ENCODE data around the gene MOCS3.
A peak's percentile ranks its signal among the peaks of the same experiment; 100 is the strongest.

DNA sequence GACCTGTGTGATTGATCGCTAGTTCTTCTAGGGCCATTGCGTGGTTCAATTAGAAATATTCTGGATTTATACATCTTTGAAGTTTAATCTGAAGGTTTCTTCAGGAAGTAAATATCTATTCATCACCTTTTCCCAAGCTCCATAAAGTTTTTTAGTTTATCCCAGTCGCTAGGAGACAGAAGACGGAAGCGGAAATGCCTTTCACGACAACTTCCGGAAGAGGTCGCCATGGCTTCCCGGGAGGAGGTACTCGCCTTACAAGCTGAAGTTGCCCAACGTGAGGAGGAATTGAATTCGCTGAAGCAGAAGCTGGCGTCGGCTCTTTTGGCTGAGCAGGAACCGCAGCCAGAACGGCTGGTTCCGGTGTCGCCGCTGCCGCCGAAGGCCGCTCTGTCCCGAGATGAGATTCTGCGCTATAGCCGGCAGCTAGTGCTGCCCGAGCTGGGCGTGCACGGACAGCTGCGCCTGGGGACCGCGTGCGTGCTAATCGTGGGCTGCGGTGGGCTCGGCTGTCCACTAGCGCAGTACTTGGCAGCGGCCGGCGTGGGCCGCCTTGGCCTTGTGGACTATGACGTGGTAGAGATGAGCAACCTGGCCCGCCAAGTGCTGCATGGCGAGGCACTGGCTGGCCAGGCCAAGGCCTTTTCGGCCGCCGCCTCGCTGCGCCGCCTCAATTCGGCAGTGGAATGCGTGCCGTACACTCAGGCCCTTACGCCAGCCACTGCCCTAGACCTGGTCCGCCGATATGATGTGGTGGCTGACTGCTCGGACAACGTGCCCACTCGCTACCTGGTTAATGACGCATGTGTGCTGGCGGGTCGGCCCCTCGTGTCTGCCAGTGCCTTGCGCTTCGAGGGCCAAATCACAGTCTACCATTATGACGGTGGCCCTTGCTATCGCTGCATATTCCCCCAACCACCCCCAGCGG, at the start of gene MOCS3:
- TF ChIP-seq, protein P1, sequence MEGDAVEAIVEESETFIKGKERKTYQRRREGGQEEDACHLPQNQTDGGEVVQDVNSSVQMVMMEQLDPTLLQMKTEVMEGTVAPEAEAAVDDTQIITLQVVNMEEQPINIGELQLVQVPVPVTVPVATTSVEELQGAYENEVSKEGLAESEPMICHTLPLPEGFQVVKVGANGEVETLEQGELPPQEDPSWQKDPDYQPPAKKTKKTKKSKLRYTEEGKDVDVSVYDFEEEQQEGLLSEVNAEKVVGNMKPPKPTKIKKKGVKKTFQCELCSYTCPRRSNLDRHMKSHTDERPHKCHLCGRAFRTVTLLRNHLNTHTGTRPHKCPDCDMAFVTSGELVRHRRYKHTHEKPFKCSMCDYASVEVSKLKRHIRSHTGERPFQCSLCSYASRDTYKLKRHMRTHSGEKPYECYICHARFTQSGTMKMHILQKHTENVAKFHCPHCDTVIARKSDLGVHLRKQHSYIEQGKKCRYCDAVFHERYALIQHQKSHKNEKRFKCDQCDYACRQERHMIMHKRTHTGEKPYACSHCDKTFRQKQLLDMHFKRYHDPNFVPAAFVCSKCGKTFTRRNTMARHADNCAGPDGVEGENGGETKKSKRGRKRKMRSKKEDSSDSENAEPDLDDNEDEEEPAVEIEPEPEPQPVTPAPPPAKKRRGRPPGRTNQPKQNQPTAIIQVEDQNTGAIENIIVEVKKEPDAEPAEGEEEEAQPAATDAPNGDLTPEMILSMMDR (IDR thresholded peaks at IDR 0.05; ENCODE audit: extremely low read depth in 1 of 2, insufficient read depth in 1 of 2, low read depth in 1 of 2, low read length in 2 of 2) = no peak
- TF ChIP-seq, protein P2, sequence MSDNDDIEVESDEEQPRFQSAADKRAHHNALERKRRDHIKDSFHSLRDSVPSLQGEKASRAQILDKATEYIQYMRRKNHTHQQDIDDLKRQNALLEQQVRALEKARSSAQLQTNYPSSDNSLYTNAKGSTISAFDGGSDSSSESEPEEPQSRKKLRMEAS (IDR thresholded peaks at IDR 0.05; ENCODE audit: insufficient read depth, insufficient read length) = peak; percentile 48
- TF ChIP-seq EZH2 (IDR thresholded peaks at IDR 0.05; ENCODE audit: borderline replicate concordance, low read depth, low read length, severe bottlenecking) (no peak), POLR2A (IDR thresholded peaks at IDR 0.05; ENCODE audit: low read depth, low read length) (no peak), JUN (IDR thresholded peaks at IDR 0.05; ENCODE audit: borderline replicate concordance, insufficient read depth, insufficient read length, low read depth) (no peak)
